HepG2 (cell line): Measurements from ENCODE around the gene ZMIZ1.

ENCODE experiments used
- EP300 ChIP-seq, 3 experiments: sonication (generic) in 1 of 3; formaldehyde crosslinking in 1 of 3; IDR thresholded peaks; 2 replicates each; pipeline versions ENCODE4 v1.5.1 to v1.6.1; 2011 to 2020; ENCODE audit warnings: low read depth in 2 of 3, low read length in 2 of 3, borderline replicate concordance in 1 of 3, improper control_type of control experiment in 1 of 3, mild to moderate bottlenecking in 1 of 3, missing genetic modification reagents in 1 of 3, moderate library complexity in 1 of 3
- POLR2A ChIP-seq, 2 experiments: IDR thresholded peaks; 2 replicates each; pipeline ENCODE4 v1.6.1; 2011; ENCODE audit warnings: low read depth in 2 of 2, low read length in 2 of 2, mild to moderate bottlenecking in 1 of 2, moderate library complexity in 1 of 2; ENCODE audit not compliant: insufficient read depth in 1 of 2
- POLR2AphosphoS5 ChIP-seq: IDR thresholded peaks from 2 replicates; pipeline ENCODE4 v1.6.1; 2012; ENCODE audit warnings: low read depth, low read length
- SP1 ChIP-seq, 2 experiments: fragments of 450-650 bp in 1 of 2; sonication (generic) in 1 of 2; formaldehyde crosslinking in 1 of 2; IDR thresholded peaks; 2 replicates each; pipeline versions ENCODE4 v1.4.0 to v1.6.1; 2016 to 2020; ENCODE audit warnings: missing genetic modification reagents in 1 of 2
- SP4 ChIP-seq: sonication (generic); formaldehyde crosslinking; IDR thresholded peaks from 2 replicates; pipeline ENCODE4 v1.8.1; 2023; ENCODE audit warnings: mild to moderate bottlenecking, missing genetic modification reagents
- ZHX1 ChIP-seq: sonication (generic); formaldehyde crosslinking; IDR thresholded peaks from 2 replicates; pipeline ENCODE4 v1.8.1; 2022; ENCODE audit warnings: low read depth, mild to moderate bottlenecking, missing genetic modification reagents
- ZNF589 ChIP-seq: sonication (generic); formaldehyde crosslinking; conservative IDR thresholded peaks from 2 replicates; pipeline ENCODE4 v1.8.0; 2022; ENCODE audit warnings: mild to moderate bottlenecking, moderate library complexity, missing genetic modification reagents
- ZNF720 ChIP-seq: sonication (generic); formaldehyde crosslinking; IDR thresholded peaks from 2 replicates; pipeline ENCODE4 v1.4.0; 2020; ENCODE audit warnings: missing genetic modification reagents
- TF ChIP-seq, protein P1 (sequence below): sonication (generic); formaldehyde crosslinking; conservative IDR thresholded peaks from 2 replicates; pipeline ENCODE4 v1.8.0; 2022; ENCODE audit warnings: low read depth, missing genetic modification reagents

- TF ChIP-seq SP4 (CRISPR knock-in tag) (no peak), ZNF720 (no peak), ZNF589 (CRISPR knock-in tag) (no peak), SP1 (IDR thresholded peaks at IDR 0.05) (no peak), SP1 (CRISPR knock-in tag; IDR thresholded peaks at IDR 0.05) (no peak), ZHX1 (no peak), EP300 (IDR thresholded peaks at IDR 0.05; ENCODE audit: low read depth in 2 of 2, low read length in 2 of 2) (no peak), EP300 (CRISPR knock-in tag; IDR thresholded peaks at IDR 0.05; ENCODE audit: borderline replicate concordance) (no peak), POLR2AphosphoS5 (no peak), POLR2A (IDR thresholded peaks at IDR 0.05; ENCODE audit: insufficient read depth in 1 of 2, low read depth in 2 of 2, low read length in 2 of 2) (no peak)
- TF ChIP-seq, protein P1, sequence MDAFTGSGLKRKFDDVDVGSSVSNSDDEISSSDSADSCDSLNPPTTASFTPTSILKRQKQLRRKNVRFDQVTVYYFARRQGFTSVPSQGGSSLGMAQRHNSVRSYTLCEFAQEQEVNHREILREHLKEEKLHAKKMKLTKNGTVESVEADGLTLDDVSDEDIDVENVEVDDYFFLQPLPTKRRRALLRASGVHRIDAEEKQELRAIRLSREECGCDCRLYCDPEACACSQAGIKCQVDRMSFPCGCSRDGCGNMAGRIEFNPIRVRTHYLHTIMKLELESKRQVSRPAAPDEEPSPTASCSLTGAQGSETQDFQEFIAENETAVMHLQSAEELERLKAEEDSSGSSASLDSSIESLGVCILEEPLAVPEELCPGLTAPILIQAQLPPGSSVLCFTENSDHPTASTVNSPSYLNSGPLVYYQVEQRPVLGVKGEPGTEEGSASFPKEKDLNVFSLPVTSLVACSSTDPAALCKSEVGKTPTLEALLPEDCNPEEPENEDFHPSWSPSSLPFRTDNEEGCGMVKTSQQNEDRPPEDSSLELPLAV: no peak
Measured at GRCh38 chr10:79292891-79293746, 224.4 kb downstream of the ZMIZ1 start.
